IMR-90 (cell line): Measurements from ENCODE around the gene TASOR. TPM values are rescaled to one million over a fixed set of nuclear protein-coding genes. Genes with fewer than 3 reads are reported as not detected.

Experiments
- ATAC-seq: fragments of 200-7000 bp; cut with Tn5 transposase; 2 replicates; pipeline ENCODE4 v1.9.1; 2020; ENCODE audit warnings: low read depth, mild to moderate bottlenecking, moderate library complexity
- BruUV-seq: library from RNA; stranded (reverse); fragments of 400-500 nt; replicated peaks from 2 replicates; lab custom pipeline; 2021; lab: Mats Ljungman, UMichigan
- CTCF ChIA-PET: fragments of 300-600 bp; formaldehyde crosslinking; extraction: SDS; loops from one replicate; lab custom pipeline; 2021; ENCODE audit warnings: antibody characterized with exemption; lab: Yijun Ruan, JAX
- POLR2A ChIA-PET: fragments of 300-600 bp; sonication (Branson Sonifier 250); formaldehyde crosslinking; loops from one replicate; lab custom pipeline; 2022; ENCODE audit warnings: antibody characterized with exemption; ENCODE audit not compliant: unreplicated experiment; lab: Charles Lee
- DNase-seq: peaks from one replicate; pipeline ENCODE4 v3.0.0; 2013
- H2AFZ ChIP-seq: replicated peaks from 2 replicates; pipeline ENCODE3; 2013; ENCODE audit warnings: low read length, mild to moderate bottlenecking; ENCODE audit not compliant: poor library complexity
- H2AK5ac ChIP-seq: 2 replicates; pipeline ENCODE4 v1.6.1; 2013; ENCODE audit warnings: low read depth, low read length, inconsistent platforms
- H2AK9ac ChIP-seq: replicated peaks from 2 replicates; pipeline ENCODE3; 2013; ENCODE audit warnings: mild to moderate bottlenecking, low read depth, low read length, moderate library complexity; ENCODE audit not compliant: poor library complexity
- H2BK120ac ChIP-seq: 2 replicates; pipeline ENCODE4 v1.6.1; 2013; ENCODE audit warnings: low read depth, low read length, inconsistent platforms
- H2BK15ac ChIP-seq: 3 replicates; pipeline ENCODE4 v1.6.1; 2013; ENCODE audit warnings: low read depth, low read length, inconsistent platforms
- H2BK20ac ChIP-seq: 2 replicates; pipeline ENCODE4 v1.6.1; 2013; ENCODE audit warnings: low read depth, mild to moderate bottlenecking, inconsistent platforms, low read length, moderate library complexity
- H2BK5ac ChIP-seq: 2 replicates; pipeline ENCODE4 v1.6.1; 2013; ENCODE audit warnings: mild to moderate bottlenecking, low read depth, low read length, inconsistent platforms; ENCODE audit not compliant: poor library complexity, severe bottlenecking
- H3K14ac ChIP-seq: replicated peaks from 2 replicates; pipeline ENCODE4 v1.6.1; 2013; ENCODE audit warnings: low read depth, low read length, inconsistent platforms
- H3K18ac ChIP-seq: 2 replicates; pipeline ENCODE4 v1.6.1; 2013; ENCODE audit warnings: low read depth, low read length, control low read depth
- H3K23ac ChIP-seq: 2 replicates; pipeline ENCODE4 v1.6.1; 2013; ENCODE audit warnings: low read depth, low read length, inconsistent platforms
- H3K27ac ChIP-seq: 2 replicates; pipeline ENCODE4 v1.5.1; 2013; ENCODE audit warnings: mild to moderate bottlenecking, control low read depth, low read length; ENCODE audit not compliant: insufficient read depth
- H3K27me3 ChIP-seq: 2 replicates; pipeline ENCODE4 v1.6.1; 2013; ENCODE audit warnings: low read length; ENCODE audit not compliant: control insufficient read depth, insufficient read depth
- H3K36me3 ChIP-seq: 2 replicates; pipeline ENCODE4 v1.6.1; 2013; ENCODE audit warnings: low read length, mixed read lengths; ENCODE audit not compliant: control insufficient read depth, insufficient read depth
- H3K4ac ChIP-seq: 2 replicates; pipeline ENCODE4 v1.6.1; 2013; ENCODE audit warnings: low read depth, low read length, inconsistent platforms
- H3K4me1 ChIP-seq: 2 replicates; pipeline ENCODE4 v1.6.1; 2013; ENCODE audit warnings: low read length, mixed read lengths; ENCODE audit not compliant: control insufficient read depth, insufficient read depth
- H3K4me2 ChIP-seq: 2 replicates; pipeline ENCODE4 v1.6.1; 2013; ENCODE audit warnings: low read depth, mild to moderate bottlenecking, control low read depth, low read length, moderate library complexity
- H3K4me3 ChIP-seq: 2 replicates; pipeline ENCODE4 v1.5.1; 2013; ENCODE audit warnings: low read depth, mild to moderate bottlenecking, control low read depth, low read length, moderate library complexity; ENCODE audit not compliant: insufficient read depth
- H3K56ac ChIP-seq: 2 replicates; pipeline ENCODE4 v1.6.1; 2013; ENCODE audit warnings: low read length, inconsistent platforms; ENCODE audit not compliant: insufficient read depth; ENCODE audit errors: extremely low read depth
- H3K79me1 ChIP-seq, 2 experiments: 2 replicates each; pipeline ENCODE4 v1.6.1; 2013; ENCODE audit warnings: low read length in 2 of 2, inconsistent platforms in 1 of 2, low read depth in 1 of 2
- H3K9ac ChIP-seq: 2 replicates; pipeline ENCODE4 v1.6.1; 2013; ENCODE audit warnings: low read depth, low read length, control low read depth
- H3K9me1 ChIP-seq: 2 replicates; pipeline ENCODE4 v1.6.1; 2013; ENCODE audit warnings: low read length, inconsistent platforms; ENCODE audit not compliant: insufficient read depth
- H3K9me3 ChIP-seq: 2 replicates; pipeline ENCODE4 v1.6.1; 2013; ENCODE audit warnings: low read length; ENCODE audit not compliant: control insufficient read depth, insufficient read depth
- H4K20me1 ChIP-seq: 2 replicates; pipeline ENCODE4 v1.6.1; 2013; ENCODE audit warnings: low read length, inconsistent platforms; ENCODE audit not compliant: insufficient read depth
- H4K5ac ChIP-seq: 2 replicates; pipeline ENCODE4 v1.6.1; 2013; ENCODE audit warnings: mild to moderate bottlenecking, low read depth, low read length, control low read depth
- H4K8ac ChIP-seq, 2 experiments: 2 replicates each; pipeline ENCODE4 v1.6.1; 2013; ENCODE audit warnings: low read depth in 2 of 2, low read length in 2 of 2, control low read depth in 1 of 2, inconsistent platforms in 1 of 2
- H4K91ac ChIP-seq: 2 replicates; pipeline ENCODE4 v1.6.1; 2013; ENCODE audit warnings: low read depth, low read length, inconsistent platforms; ENCODE audit not compliant: insufficient read depth
- FOS ChIP-seq: fragments of 150-350 bp; IDR thresholded peaks from 2 replicates; pipeline ENCODE4 v1.6.1; 2016; ENCODE audit warnings: low read depth, low read length
- MAFK ChIP-seq: IDR thresholded peaks from 2 replicates; pipeline ENCODE4 v1.6.1; 2012; ENCODE audit warnings: low read depth, low read length, improper control_type of control experiment
- MXI1 ChIP-seq: IDR thresholded peaks from 2 replicates; pipeline ENCODE4 v1.6.1; 2012; ENCODE audit warnings: low read depth, mild to moderate bottlenecking, low read length, moderate library complexity, borderline replicate concordance
- POLR2A ChIP-seq: IDR thresholded peaks from 2 replicates; pipeline ENCODE4 v1.6.1; 2012; ENCODE audit warnings: mild to moderate bottlenecking, low read depth, low read length
- RCOR1 ChIP-seq: IDR thresholded peaks from 2 replicates; pipeline ENCODE4 v1.6.1; 2012; ENCODE audit warnings: mild to moderate bottlenecking, low read length, improper control_type of control experiment; ENCODE audit not compliant: insufficient replicate concordance
- SMC3 ChIP-seq: fragments of 150-350 bp; IDR thresholded peaks from 2 replicates; pipeline ENCODE4 v1.6.1; 2016; ENCODE audit warnings: low read depth, mild to moderate bottlenecking, antibody characterized with exemption, low read length, moderate library complexity
- WGBS, 2 experiments: methylation state at CpG; one replicate each; pipeline versions ENCODE4 v1.1.5 to v1.1.7; 2013; ENCODE audit warnings: missing lambda C conversion rate in 2 of 2; ENCODE audit not compliant: insufficient read length in 1 of 2; ENCODE audit errors: extremely low coverage in 2 of 2; 5-methylcytosine and 5-hydroxymethylcytosine counted together
- dilution Hi-C: fragments of 300-500 bp; cut with HindIII; formaldehyde crosslinking; loops from one replicate; pipeline ENCODE4 v1.14.3; 2018; ENCODE audit warnings: low sequenced_read_pairs; ENCODE audit not compliant: unreplicated experiment
- in situ Hi-C: fragments of 300-500 bp; cut with MboI; formaldehyde crosslinking; loops from 3 replicates; pipeline ENCODE4 v1.14.3; 2019; ENCODE audit warnings: low sequenced_read_pairs, inconsistent platforms, mixed read lengths
- intact Hi-C: fragments of 100-400 bp; cut with micrococcal nuclease; formaldehyde crosslinking; loops from 2 replicates; pipeline ENCODE4 v1.10.0; 2022
- polyA plus RNA-seq, 3 experiments: library from polyadenylated mRNA; depleted of rRNA; stranded (reverse); fragments of >200 nt; gene quantifications; 2 replicates each; pipeline ENCODE4 v1.2.3, GENCODE V29; 2012; ENCODE audit warnings: low replicate concordance in 1 of 3
- total RNA-seq: library from RNA; depleted of rRNA; stranded (reverse); fragments of >200 nt; gene quantifications from 2 replicates; pipeline ENCODE4 v1.2.3, GENCODE V29; 2012
- TF ChIP-seq, protein P1 (sequence below): fragments of 150-350 bp; IDR thresholded peaks from 2 replicates; pipeline ENCODE4 v1.6.1; 2017; ENCODE audit warnings: mild to moderate bottlenecking, antibody characterized with exemption, low read length, low read depth

Gene TASOR
- total and polyA plus RNA-seq, 2 of the 4 experiments (the other 2 are of a cell fraction), result 13.3 to 28.5 TPM

GRCh38 chr3:56655709-56656108 is 27.4 kb downstream of the TASOR start:
- H3K23ac ChIP-seq, result no peak overlapping the region
- in situ Hi-C loops, result no loop called here
- intact Hi-C loops, result no loop called here
- peaks cover 39% of the 10 kb centered on the region for H3K36me3 ChIP-seq
- no peak overlapping the region for H3K27ac ChIP-seq
- no peaks in the 10 kb centered on the region for H3K27me3 ChIP-seq
- H3K4me2 ChIP-seq, result no peak overlapping the region
- no peak overlapping the region for H2BK20ac ChIP-seq
- no peak overlapping the region for H4K8ac ChIP-seq
- no peak overlapping the region for H2BK120ac ChIP-seq
- H3K14ac ChIP-seq, result no peak overlapping the region
- no peak overlapping the region for H3K4ac ChIP-seq
- TF ChIP-seq SMC3, result no peak
- no peak for TF ChIP-seq RCOR1
- no peak for TF ChIP-seq MAFK
- no peak for TF ChIP-seq FOS
- no peak for TF ChIP-seq MXI1
- TF ChIP-seq, protein P1, sequence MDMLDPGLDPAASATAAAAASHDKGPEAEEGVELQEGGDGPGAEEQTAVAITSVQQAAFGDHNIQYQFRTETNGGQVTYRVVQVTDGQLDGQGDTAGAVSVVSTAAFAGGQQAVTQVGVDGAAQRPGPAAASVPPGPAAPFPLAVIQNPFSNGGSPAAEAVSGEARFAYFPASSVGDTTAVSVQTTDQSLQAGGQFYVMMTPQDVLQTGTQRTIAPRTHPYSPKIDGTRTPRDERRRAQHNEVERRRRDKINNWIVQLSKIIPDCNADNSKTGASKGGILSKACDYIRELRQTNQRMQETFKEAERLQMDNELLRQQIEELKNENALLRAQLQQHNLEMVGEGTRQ, result no peak
- no peak for TF ChIP-seq POLR2A
- no peaks in the 10 kb centered on the region for H3K9me3 ChIP-seq
- no peak overlapping the region for H2AK9ac ChIP-seq
- H3K9me1 ChIP-seq, result 0 out of 2 replicates have a peak, but pooled peaks cover 5% of the 10 kb centered on the region
- dilution Hi-C loops, result no loop called here
- no peak overlapping the region for H3K56ac ChIP-seq
- DNase-seq, result no peak
- ChIA-PET CTCF (no interaction called here), POLR2A (no interaction called here)
- H3K79me1 ChIP-seq, result peaks cover 17 to 20% of the 10 kb centered on the region in 2 experiments
- no peak overlapping the region for H4K5ac ChIP-seq
- no peak overlapping the region for H3K9ac ChIP-seq
- H3K18ac ChIP-seq, result no peak overlapping the region
- H2AK5ac ChIP-seq, result no peak overlapping the region
- H4K91ac ChIP-seq, result no peak overlapping the region
- H4K20me1 ChIP-seq, result peaks cover 3% of the 10 kb centered on the region; the same call in 1 of the 2 replicates
- H2BK15ac ChIP-seq, result no peak overlapping the region
- no CpG with 5 or more reads among the region's 1 CpG for WGBS, 2 experiments
- H3K4me3 ChIP-seq, result no peak overlapping the region
- no peaks in the 10 kb centered on the region for H3K4me1 ChIP-seq
- no peak for ATAC-seq
- no TSS peak for BruUV-seq
- H2AFZ ChIP-seq, result no peak overlapping the region
- H2BK5ac ChIP-seq, result no peak overlapping the region
